ENCODE measurements around the gene TDRD6. TPM values are rescaled to one million over a fixed set of nuclear protein-coding genes. Genes with fewer than 3 reads are reported as not detected.
A peak's percentile ranks its signal among the peaks of the same experiment; 100 is the strongest.

The TDRD6 gene
- total RNA-seq, 1 experiment from 2014 or later, result not detected

DNA sequence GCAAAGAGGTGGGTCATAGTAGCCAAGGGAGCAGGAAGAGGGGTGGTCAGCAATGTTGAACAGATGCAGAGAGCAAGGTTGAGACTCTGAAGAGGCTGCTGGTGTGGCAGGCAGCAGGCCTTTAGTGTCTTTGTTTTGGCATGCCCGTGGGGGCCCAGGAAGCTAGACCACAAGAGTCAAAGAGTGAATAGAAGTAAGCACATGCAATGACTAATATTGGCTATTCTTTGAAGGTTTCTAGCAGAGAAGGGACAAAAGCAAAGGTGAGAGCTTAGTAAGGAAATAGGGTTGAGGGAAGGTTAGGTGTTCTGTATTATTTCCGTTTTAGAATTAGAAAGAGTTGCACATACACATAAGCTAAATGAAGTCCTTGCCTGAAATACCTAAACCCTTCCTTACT, 18.8 kb downstream of the TDRD6 start:
- Histone ChIP-seq H3K27me3 (replicated peaks) (0 out of 2 replicates have a peak, but pooled peaks cover 3% of the 10 kb centered on the region), H3K4me1 (replicated peaks) (no peaks in the 10 kb centered on the region), H3K36me3 (no peaks in the 10 kb centered on the region), H3K27ac (no peak overlapping the region), H3K4me3 (no peak overlapping the region), H3K9me3 (replicated peaks) (no peaks in the 10 kb centered on the region)
- no peak for DNase-seq (ENCODE audit: low read depth in 1 of 2, low spot score in 2 of 2)

DNA sequence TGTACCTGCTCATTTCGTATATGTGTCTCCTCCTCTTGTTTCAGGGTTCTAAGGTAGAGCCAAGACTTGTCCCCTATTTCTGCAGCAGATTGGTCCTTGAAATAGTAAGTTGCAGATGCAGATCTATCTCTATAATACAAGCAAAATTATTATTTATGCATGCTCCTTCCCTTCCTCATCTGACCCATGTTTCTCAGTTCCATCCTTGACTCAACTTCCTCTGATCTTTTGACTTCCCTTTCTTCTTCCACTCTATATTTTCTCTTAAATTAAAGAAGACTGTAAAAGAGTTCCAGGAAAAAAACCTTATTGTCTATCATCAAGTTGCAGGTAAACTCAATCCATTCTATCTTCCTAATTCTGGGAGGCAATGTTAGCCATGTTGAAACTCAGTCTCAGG, 23.8 kb downstream of the TDRD6 start:
- Histone ChIP-seq H3K36me3 (no peaks in the 10 kb centered on the region), H3K27ac (no peak overlapping the region), H3K4me3 (no peak overlapping the region), H3K9me3 (replicated peaks) (no peaks in the 10 kb centered on the region), H3K4me1 (replicated peaks) (no peaks in the 10 kb centered on the region), H3K27me3 (replicated peaks) (no peaks in the 10 kb centered on the region)
- DNase-seq (ENCODE audit: low read depth in 1 of 2, low spot score in 2 of 2), result no peak

DNA sequence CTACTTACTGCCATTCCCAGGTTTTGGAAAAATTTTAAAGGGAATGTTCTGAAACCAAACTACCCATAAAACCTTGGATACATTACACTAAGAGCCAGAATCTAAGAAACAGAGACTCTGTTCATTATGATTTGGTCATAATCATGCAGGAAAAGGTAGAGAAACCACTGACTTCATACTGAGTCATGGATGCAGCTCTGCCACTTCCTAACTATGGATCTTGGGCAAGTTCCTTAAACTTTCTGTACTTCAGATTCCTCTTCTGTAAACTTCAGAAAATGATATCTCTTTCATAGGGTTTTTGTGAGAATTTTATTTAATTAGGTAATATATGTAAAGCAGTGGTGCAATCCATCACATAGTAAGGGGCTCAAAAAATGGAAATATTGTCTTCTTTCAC, 27.5 kb downstream of the TDRD6 start:
- no peak for DNase-seq (ENCODE audit: low read depth in 1 of 2, low spot score in 2 of 2)
- H3K9me3 ChIP-seq (replicated peaks), result no peaks in the 10 kb centered on the region

DNA sequence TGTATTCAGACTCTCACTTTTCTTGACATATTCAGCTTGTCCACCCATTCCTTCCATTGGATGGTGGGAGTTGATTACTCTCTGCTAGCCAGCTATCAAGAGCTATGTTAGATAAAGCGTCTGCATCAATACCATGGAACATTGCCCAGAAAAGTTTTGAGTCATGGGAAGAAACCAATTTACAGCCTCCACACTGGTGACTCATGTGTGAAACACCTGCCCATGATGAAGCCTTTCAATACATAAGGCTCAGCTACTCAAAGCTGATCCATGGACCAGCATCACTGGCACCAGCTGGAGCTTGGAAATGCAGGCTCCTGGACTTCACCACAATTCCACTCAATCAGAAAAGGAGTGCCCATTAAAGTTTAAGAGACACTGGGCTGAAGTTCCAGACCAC, 31.4 kb downstream of the TDRD6 start:
- Histone ChIP-seq H3K4me1 (replicated peaks) (no peaks in the 10 kb centered on the region), H3K36me3 (no peaks in the 10 kb centered on the region), H3K9me3 (replicated peaks) (no peaks in the 10 kb centered on the region), H3K4me3 (no peak overlapping the region), H3K27me3 (replicated peaks) (peaks cover 9% of the 10 kb centered on the region), H3K27ac (no peak overlapping the region)
- DNase-seq (ENCODE audit: low read depth in 1 of 2, low spot score in 2 of 2), result no peak

More for the DNA sequence above, 27.5 kb downstream of the TDRD6 start:
- Histone ChIP-seq H3K4me1 (replicated peaks) (no peaks in the 10 kb centered on the region), H3K4me3 (no peak overlapping the region), H3K36me3 (no peaks in the 10 kb centered on the region), H3K27me3 (replicated peaks) (no peaks in the 10 kb centered on the region), H3K27ac (no peak overlapping the region)

DNA sequence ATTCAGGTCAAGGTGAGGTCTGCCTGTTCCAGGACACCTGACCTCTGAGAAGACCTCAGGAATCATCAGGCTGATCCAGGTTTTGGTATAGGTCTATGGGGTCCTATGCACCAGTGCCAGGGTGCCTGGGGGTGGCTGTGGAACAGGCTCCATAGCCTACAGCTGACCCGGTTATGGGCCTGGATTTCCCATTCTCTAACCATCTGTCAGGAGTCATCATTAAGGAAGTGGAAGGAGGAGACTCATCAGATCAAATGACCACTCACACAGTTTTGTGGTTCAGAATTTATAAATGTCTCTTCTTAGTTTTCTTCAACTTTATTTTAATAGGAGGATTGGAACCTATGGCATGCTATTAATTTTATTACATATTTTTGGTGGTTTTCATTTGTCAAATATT, 32.7 kb downstream of the TDRD6 start:
- Histone ChIP-seq H3K36me3 (no peaks in the 10 kb centered on the region), H3K4me3 (no peak overlapping the region), H3K27ac (no peak overlapping the region), H3K4me1 (replicated peaks) (no peaks in the 10 kb centered on the region), H3K9me3 (replicated peaks) (no peaks in the 10 kb centered on the region), H3K27me3 (replicated peaks) (peaks cover 19% of the 10 kb centered on the region)
- DNase-seq (ENCODE audit: low read depth in 1 of 2, low spot score in 2 of 2), result no peak

DNA sequence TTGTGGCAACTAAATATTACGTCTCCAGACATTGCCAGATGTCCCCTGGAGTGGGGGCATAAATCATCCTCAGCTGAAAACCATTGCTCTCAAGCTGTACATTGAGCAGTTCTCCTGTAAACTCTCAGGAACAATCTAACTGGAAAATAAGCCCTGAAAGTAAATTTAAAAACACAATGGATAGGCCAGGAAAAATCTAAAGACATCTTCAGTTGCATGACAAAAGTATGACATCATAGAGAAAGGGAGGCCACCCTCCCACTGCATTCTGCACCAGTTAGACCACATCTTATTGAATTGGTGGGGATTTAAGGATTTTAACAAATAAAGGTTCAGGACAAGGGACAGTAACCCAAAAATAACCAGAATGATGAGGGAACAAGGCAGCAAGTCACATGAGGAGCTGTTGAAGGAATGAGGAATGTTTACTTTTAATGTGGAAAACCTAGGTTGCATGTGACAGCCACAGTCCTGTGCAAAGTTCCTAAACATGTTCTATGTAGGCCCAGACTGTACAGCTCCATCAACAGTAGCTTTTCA, 42.2 kb downstream of the TDRD6 start:
- Histone ChIP-seq H3K27me3 (replicated peaks) (peaks cover 40% of the 10 kb centered on the region), H3K9me3 (replicated peaks) (no peaks in the 10 kb centered on the region), H3K4me1 (replicated peaks) (peaks cover 5% of the 10 kb centered on the region; the same call in 1 of the 2 replicates), H3K4me3 (no peak overlapping the region), H3K36me3 (no peaks in the 10 kb centered on the region), H3K27ac (no peak overlapping the region)
- DNase-seq (ENCODE audit: low read depth in 1 of 2, low spot score in 2 of 2), result no peak

DNA sequence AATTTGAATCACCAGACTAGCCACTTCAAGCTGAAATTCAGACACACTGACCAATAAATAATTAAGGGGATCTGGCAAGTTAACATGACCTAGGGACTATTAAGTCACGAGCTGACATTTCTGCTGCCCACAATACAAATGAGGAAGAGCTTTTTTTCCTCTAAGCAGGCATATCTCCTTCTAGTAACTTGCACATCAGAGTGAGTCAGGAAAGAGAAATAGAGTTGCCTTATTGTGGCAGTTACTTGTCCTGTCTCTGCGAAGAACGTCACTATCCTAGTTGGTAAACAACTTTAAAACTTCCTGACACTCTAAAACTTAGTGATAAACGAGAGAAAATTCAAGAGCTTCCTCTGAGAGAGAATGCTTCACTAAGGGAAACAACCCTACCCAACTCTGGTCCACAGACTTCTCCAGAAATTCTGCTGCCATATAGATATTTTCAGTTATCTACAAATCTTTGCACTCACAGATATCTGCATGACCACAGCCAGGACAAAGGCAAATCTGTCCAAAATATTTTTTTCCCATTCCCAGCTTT, 43.3 kb downstream of the TDRD6 start:
- Histone ChIP-seq H3K36me3 (no peaks in the 10 kb centered on the region), H3K4me3 (no peak overlapping the region), H3K27ac (no peak overlapping the region), H3K9me3 (replicated peaks) (no peaks in the 10 kb centered on the region), H3K27me3 (replicated peaks) (peaks cover 47% of the 10 kb centered on the region), H3K4me1 (replicated peaks) (peaks cover 10% of the 10 kb centered on the region; the same call in 1 of the 2 replicates)
- DNase-seq (ENCODE audit: low read depth in 1 of 2, low spot score in 2 of 2), result no peak

DNA sequence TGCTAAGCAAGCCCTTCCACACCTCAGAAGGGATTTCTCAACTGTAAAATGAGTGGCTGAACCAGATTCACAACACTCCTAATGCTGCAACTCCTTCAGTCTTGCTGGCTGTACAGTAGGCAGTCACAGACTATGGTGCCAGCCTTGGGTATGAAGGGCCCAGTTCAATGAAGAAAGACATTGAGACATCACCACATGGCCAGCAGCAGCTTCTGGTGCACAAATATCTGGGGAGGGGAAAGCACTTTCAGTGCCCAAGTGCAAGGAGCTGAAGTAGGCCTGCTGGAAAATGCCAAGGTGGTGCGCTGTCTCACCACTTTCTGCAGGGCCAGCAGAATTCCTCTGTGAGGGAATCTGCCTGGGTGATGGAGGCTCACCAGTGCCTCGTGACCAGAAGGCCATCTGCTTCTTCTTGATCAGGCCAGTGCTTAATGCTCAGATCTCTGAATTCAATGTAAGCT, 45.7 kb downstream of the TDRD6 start:
- H3K4me1 ChIP-seq (replicated peaks), result peaks cover 10% of the 10 kb centered on the region; the same call in 1 of the 2 replicates
- no peaks in the 10 kb centered on the region for H3K9me3 ChIP-seq (replicated peaks)
- H3K36me3 ChIP-seq, result no peaks in the 10 kb centered on the region
- DNase-seq (ENCODE audit: low read depth in 1 of 2, low spot score in 2 of 2), result no peak
- peaks cover 46% of the 10 kb centered on the region for H3K27me3 ChIP-seq (replicated peaks)
- no peak overlapping the region for H3K4me3 ChIP-seq
- H3K27ac ChIP-seq, result no peak overlapping the region

DNA sequence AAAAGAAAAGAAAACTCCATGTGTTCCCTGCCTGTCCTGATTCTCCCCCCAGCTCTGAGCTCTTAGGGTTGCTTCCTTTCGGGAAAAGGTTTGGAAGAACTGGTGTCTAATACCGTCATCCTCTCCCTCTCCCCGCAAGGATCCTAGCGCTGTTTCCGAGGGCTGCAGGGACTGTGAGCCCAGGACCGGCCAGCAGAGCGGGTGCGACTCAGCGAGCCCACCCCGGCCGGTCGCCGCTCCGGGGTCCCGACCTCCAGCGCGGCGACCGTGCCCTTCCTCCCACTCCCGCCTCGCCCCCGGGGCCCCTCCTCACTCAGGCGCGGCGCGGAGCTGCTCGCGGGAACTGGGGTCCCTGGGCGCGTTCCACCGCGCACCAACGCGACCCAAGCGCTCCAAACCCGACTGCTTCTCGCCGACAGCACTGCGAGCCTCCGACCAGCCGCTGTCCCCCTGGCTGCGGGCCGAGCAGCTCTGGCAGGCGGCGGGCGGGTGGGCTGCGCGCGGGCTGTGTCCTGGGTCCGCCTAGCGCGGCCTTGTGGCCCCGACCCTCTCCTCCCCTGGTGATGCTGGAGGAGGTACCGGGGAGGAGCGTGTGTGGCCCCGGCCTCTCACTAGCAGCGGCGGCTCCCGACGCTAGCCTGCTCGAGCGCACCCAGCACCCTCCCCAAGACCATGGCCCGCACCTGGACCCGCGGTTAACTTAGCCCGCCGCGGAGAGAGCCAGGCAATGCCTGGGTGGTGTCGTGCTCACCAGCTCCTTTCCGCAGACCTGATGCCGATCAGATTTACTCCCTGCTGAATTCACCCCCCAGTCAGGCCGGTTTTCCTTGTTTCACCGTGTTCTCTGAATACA, 47.4 kb downstream of the TDRD6 start, which contains the start of gene PLA2G7:
Gene PLA2G7, minus strand, starts transcription at position 509 of the 853 bp plus-strand sequence. CDS start 12,484 bp downstream, outside the sequence.
- peak within 1 kb of the TSS; percentile 21 for H3K4me3 ChIP-seq
- no peaks in the 10 kb centered on the region for H3K9me3 ChIP-seq (replicated peaks)
- no peaks in the 10 kb centered on the region for H3K36me3 ChIP-seq
- peak in 1 of 2 experiments; percentile 20 for DNase-seq (ENCODE audit: low read depth in 1 of 2, low spot score in 2 of 2)
- H3K27ac ChIP-seq, result no peak within 1 kb of the TSS
- H3K4me1 ChIP-seq (replicated peaks), result peaks cover 10% of the 10 kb centered on the region; the same call in 1 of the 2 replicates
- H3K27me3 ChIP-seq (replicated peaks), result peaks cover 44% of the 10 kb centered on the region

DNA sequence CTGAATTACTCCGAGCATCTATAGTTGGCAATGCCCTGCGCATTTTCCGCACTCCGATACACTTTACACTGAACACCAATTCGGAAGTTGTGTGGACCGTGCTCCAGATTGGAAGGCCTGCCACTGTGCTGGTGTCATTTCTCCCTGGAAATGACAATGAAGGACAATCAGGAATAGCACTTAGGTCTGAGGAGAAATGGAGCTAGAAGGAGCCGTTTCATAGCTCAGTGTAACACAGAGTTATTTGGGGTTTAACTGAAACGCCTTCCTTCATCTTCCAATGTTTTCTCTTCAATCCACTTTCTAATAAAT, 48.0 kb downstream of the TDRD6 start:
- Histone ChIP-seq H3K27me3 (replicated peaks) (peaks cover 44% of the 10 kb centered on the region), H3K36me3 (no peaks in the 10 kb centered on the region), H3K4me1 (replicated peaks) (peaks cover 10% of the 10 kb centered on the region; the same call in 1 of the 2 replicates), H3K4me3 (no peak overlapping the region), H3K9me3 (replicated peaks) (no peaks in the 10 kb centered on the region), H3K27ac (no peak overlapping the region)
- no peak for DNase-seq (ENCODE audit: low read depth in 1 of 2, low spot score in 2 of 2)

DNA sequence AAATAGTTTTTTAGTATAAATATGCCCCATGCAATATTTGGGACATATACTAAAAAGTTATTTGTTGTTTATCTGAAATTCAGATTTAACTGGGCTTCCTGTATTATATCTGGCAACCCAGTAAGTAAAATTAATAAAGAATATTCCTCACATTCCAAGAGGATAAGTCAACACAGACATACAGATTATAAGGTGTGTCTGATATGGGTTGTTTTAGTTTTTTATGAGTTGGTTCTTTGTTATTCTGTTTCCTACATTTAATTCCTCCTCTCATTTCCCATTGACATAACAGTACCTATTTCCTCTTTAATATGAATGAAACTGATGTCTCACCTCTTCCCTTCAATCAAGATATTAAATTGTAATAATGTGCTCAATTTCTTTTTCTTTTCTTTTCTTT, 49.2 kb downstream of the TDRD6 start:
- Histone ChIP-seq H3K4me3 (no peak overlapping the region), H3K9me3 (replicated peaks) (no peaks in the 10 kb centered on the region), H3K4me1 (replicated peaks) (peaks cover 10% of the 10 kb centered on the region; the same call in 1 of the 2 replicates), H3K27me3 (replicated peaks) (peaks cover 44% of the 10 kb centered on the region), H3K27ac (no peak overlapping the region), H3K36me3 (no peaks in the 10 kb centered on the region)
- no peak for DNase-seq (ENCODE audit: low read depth in 1 of 2, low spot score in 2 of 2)

DNA sequence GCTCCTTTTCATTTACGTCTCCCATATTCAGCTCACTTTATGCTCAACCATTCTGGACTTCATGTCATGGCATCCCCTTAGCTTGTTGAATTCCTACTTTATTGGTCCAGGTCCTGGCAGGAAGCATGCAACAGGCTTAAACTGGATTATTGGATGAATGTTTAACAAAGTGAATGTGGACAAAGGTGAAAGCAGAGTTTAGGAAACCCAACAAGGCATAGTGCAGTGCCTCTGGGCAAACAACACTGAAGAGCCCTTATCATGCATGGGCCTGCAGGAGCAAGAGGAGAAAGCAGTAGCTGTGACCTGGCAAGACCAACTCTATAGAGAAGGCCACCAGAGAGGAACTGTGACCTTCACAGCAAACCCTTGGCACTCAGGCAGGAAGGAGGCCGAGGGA, 53.8 kb downstream of the TDRD6 start:
- H3K27ac ChIP-seq, result no peak overlapping the region
- H3K4me3 ChIP-seq, result no peak overlapping the region
- no peaks in the 10 kb centered on the region for H3K4me1 ChIP-seq (replicated peaks)
- DNase-seq (ENCODE audit: low read depth in 1 of 2, low spot score in 2 of 2), result no peak
- H3K9me3 ChIP-seq (replicated peaks), result no peaks in the 10 kb centered on the region
- peaks cover 15% of the 10 kb centered on the region for H3K27me3 ChIP-seq (replicated peaks)
- no peaks in the 10 kb centered on the region for H3K36me3 ChIP-seq

DNA sequence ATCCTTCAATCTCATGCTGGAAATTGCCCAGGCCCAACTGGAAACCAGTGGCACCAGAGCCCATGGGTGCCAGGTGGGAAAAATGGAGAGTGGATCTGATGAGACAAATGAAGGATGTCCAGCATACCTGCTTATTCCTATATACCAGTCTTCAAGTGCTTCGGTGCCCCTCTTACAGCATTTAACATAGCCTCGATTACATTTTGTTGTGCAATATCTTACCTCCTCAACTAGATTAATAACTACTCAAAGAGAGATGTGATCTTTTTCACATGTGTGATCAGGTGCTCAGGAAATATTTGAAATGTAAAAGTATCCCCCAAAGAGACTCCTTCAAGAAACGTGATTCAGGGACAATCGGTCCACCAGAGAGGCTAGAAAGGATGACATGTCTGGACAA, 54.2 kb downstream of the TDRD6 start:
- no peaks in the 10 kb centered on the region for H3K36me3 ChIP-seq
- H3K4me3 ChIP-seq, result no peak overlapping the region
- H3K9me3 ChIP-seq (replicated peaks), result no peaks in the 10 kb centered on the region
- no peak for DNase-seq (ENCODE audit: low read depth in 1 of 2, low spot score in 2 of 2)
- H3K27me3 ChIP-seq (replicated peaks), result peaks cover 12% of the 10 kb centered on the region
- no peak overlapping the region for H3K27ac ChIP-seq
- no peaks in the 10 kb centered on the region for H3K4me1 ChIP-seq (replicated peaks)

All from SJSA1 (cell line).